Liver (tissue), 9 donors: Measurements from ENCODE around the gene CHADL. TPM values are rescaled to one million over a fixed set of nuclear protein-coding genes. Genes with fewer than 3 reads are reported as not detected.

ENCODE experiments used
- DNase-seq: peaks from one replicate; pipeline ENCODE4 v3.0.0-alpha.2; 2017; ENCODE audit warnings: low spot score
- H3K27ac ChIP-seq, 2 donors: one replicate each; pipeline ENCODE4 v1.7.0; 2013; ENCODE audit warnings: inconsistent platforms in 2 of 2, low read length in 2 of 2, control low read depth in 1 of 2, low read depth in 1 of 2, mild to moderate bottlenecking in 1 of 2
- H3K27me3 ChIP-seq, 4 donors: one replicate each; pipeline versions ENCODE4 v1.6.1 to v1.7.0; 2013; ENCODE audit warnings: low read length in 3 of 4, inconsistent platforms in 1 of 4, mild to moderate bottlenecking in 1 of 4, moderate library complexity in 1 of 4; ENCODE audit not compliant: control insufficient read depth in 4 of 4, insufficient read depth in 4 of 4
- H3K36me3 ChIP-seq, 4 donors: one replicate each; pipeline versions ENCODE4 v1.6.1 to v1.7.0; 2013; ENCODE audit warnings: low read length in 3 of 4, mild to moderate bottlenecking in 3 of 4, low read depth in 1 of 4, moderate library complexity in 1 of 4; ENCODE audit not compliant: control insufficient read depth in 4 of 4, insufficient read depth in 3 of 4
- H3K4me1 ChIP-seq, 4 donors: one replicate each; pipeline versions ENCODE4 v1.6.1 to v1.7.0; 2013; ENCODE audit warnings: low read length in 3 of 4, mild to moderate bottlenecking in 3 of 4, moderate library complexity in 1 of 4; ENCODE audit not compliant: control insufficient read depth in 4 of 4, insufficient read depth in 4 of 4
- H3K4me3 ChIP-seq, 3 donors: one replicate each; pipeline versions ENCODE4 v1.6.1 to v1.7.0; 2013; ENCODE audit warnings: low read length in 3 of 3, control low read depth in 1 of 3, low read depth in 1 of 3, mild to moderate bottlenecking in 1 of 3
- H3K9ac ChIP-seq, 2 donors: one replicate each; pipeline ENCODE4 v1.7.0; 2013; ENCODE audit warnings: low read length in 2 of 2, mild to moderate bottlenecking in 2 of 2, moderate library complexity in 2 of 2, control low read depth in 1 of 2, low read depth in 1 of 2
- H3K9me3 ChIP-seq, 4 donors: one replicate each; pipeline versions ENCODE4 v1.6.1 to v1.7.0; 2013; ENCODE audit warnings: low read length in 3 of 4; ENCODE audit not compliant: control insufficient read depth in 4 of 4
- CTCF ChIP-seq: fragments of 150-350 bp; IDR thresholded peaks from 2 replicates; pipeline ENCODE4 v1.5.1; 2017; ENCODE audit warnings: improper control_type of control experiment, low read depth, low read length; ENCODE audit not compliant: missing input control
- EGR1 ChIP-seq, 2 donors: IDR thresholded peaks; 2 replicates each; pipeline ENCODE4 v1.6.1; 2016 to 2018; ENCODE audit warnings: antibody characterized with exemption in 2 of 2, low read depth in 2 of 2
- FOXA1 ChIP-seq: IDR thresholded peaks from 2 replicates; pipeline ENCODE4 v1.6.1; 2016; ENCODE audit warnings: antibody characterized with exemption
- FOXA2 ChIP-seq: IDR thresholded peaks from 2 replicates; pipeline ENCODE4 v1.6.1; 2016; ENCODE audit warnings: antibody characterized with exemption
- GABPA ChIP-seq, 2 donors: IDR thresholded peaks in 1 of 2; conservative IDR thresholded peaks in 1 of 2; 2 replicates each; pipeline ENCODE4 v1.6.1; 2016; ENCODE audit warnings: antibody characterized with exemption in 2 of 2, mild to moderate bottlenecking in 1 of 2, moderate library complexity in 1 of 2
- HNF4G ChIP-seq: IDR thresholded peaks from 2 replicates; pipeline ENCODE4 v1.6.1; 2016; ENCODE audit warnings: antibody characterized with exemption
- JUND ChIP-seq, 2 donors: IDR thresholded peaks; 2 replicates each; pipeline ENCODE4 v1.6.1; 2016; ENCODE audit warnings: antibody characterized with exemption in 2 of 2
- NR2F2 ChIP-seq: IDR thresholded peaks from 2 replicates; pipeline ENCODE4 v1.6.1; 2016; ENCODE audit warnings: antibody characterized with exemption
- RAD21 ChIP-seq, 2 donors: IDR thresholded peaks; 2 replicates each; pipeline ENCODE4 v1.6.1; 2016; ENCODE audit warnings: antibody characterized with exemption in 2 of 2, mild to moderate bottlenecking in 2 of 2
- REST ChIP-seq: IDR thresholded peaks from 2 replicates; pipeline ENCODE4 v1.6.1; 2016; ENCODE audit warnings: antibody characterized with exemption, mild to moderate bottlenecking
- RXRA ChIP-seq, 2 donors: IDR thresholded peaks; 2 replicates each; pipeline ENCODE4 v1.6.1; 2017 to 2018; ENCODE audit warnings: antibody characterized with exemption in 2 of 2, mild to moderate bottlenecking in 1 of 2
- SP1 ChIP-seq: IDR thresholded peaks from 2 replicates; pipeline ENCODE4 v1.6.1; 2018; ENCODE audit warnings: antibody characterized with exemption, mild to moderate bottlenecking
- TAF1 ChIP-seq: conservative IDR thresholded peaks from 2 replicates; pipeline ENCODE4 v1.6.1; 2016; ENCODE audit warnings: antibody characterized with exemption, mild to moderate bottlenecking
- WGBS: extraction: QIAGEN DNeasy Blood & Tissue Kit; methylation state at CpG from one replicate; pipeline ENCODE4 v1.1.7; 2013; 5-methylcytosine and 5-hydroxymethylcytosine counted together
- polyA plus RNA-seq, 2 donors: library from polyadenylated mRNA; stranded (reverse) in 1 of 2; unstranded in 1 of 2; fragments of 200-250 nt in 1 of 2; fragments of >200 nt in 1 of 2; fragmentation: Nextera tagmentation in 1 of 2; extraction: Ambion mirVana in 1 of 2; gene quantifications; one replicate each; pipeline versions ENCODE4 v1.2.1 to v1.2.3, GENCODE V29; 2013 to 2015
- total RNA-seq, 2 donors: library from RNA; depleted of rRNA; stranded (reverse); fragments of >200 nt; gene quantifications; one replicate each; pipeline ENCODE4 v1.2.3, GENCODE V29; 2014
- TF ChIP-seq, protein P1 (sequence below): IDR thresholded peaks from 2 replicates; pipeline ENCODE4 v1.6.1; 2016; ENCODE audit warnings: antibody characterized with exemption
- TF ChIP-seq, protein P2 (sequence below): IDR thresholded peaks from 2 replicates; pipeline ENCODE4 v1.6.1; 2016; ENCODE audit warnings: antibody characterized with exemption
- TF ChIP-seq, protein P3 (sequence below): IDR thresholded peaks from 2 replicates; pipeline ENCODE4 v1.6.1; 2016; ENCODE audit warnings: antibody characterized with exemption
- donor health status: healthy.
- donor health status: healthy.
- donor health status: healthy.
- donor health status: healthy.
- donor health status: healthy.

The CHADL gene
- total and polyA plus RNA-seq, 4 donors: 0.51 to 1.0 (median 0.62) TPM

GRCh38 chr22:41267958-41268357 is 27.2 kb upstream of the CHADL start (continued):
- TF ChIP-seq TAF1: no peak
- TF ChIP-seq, protein P1, sequence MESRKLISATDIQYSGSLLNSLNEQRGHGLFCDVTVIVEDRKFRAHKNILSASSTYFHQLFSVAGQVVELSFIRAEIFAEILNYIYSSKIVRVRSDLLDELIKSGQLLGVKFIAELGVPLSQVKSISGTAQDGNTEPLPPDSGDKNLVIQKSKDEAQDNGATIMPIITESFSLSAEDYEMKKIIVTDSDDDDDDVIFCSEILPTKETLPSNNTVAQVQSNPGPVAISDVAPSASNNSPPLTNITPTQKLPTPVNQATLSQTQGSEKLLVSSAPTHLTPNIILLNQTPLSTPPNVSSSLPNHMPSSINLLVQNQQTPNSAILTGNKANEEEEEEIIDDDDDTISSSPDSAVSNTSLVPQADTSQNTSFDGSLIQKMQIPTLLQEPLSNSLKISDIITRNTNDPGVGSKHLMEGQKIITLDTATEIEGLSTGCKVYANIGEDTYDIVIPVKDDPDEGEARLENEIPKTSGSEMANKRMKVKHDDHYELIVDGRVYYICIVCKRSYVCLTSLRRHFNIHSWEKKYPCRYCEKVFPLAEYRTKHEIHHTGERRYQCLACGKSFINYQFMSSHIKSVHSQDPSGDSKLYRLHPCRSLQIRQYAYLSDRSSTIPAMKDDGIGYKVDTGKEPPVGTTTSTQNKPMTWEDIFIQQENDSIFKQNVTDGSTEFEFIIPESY: no peak

DNA sequence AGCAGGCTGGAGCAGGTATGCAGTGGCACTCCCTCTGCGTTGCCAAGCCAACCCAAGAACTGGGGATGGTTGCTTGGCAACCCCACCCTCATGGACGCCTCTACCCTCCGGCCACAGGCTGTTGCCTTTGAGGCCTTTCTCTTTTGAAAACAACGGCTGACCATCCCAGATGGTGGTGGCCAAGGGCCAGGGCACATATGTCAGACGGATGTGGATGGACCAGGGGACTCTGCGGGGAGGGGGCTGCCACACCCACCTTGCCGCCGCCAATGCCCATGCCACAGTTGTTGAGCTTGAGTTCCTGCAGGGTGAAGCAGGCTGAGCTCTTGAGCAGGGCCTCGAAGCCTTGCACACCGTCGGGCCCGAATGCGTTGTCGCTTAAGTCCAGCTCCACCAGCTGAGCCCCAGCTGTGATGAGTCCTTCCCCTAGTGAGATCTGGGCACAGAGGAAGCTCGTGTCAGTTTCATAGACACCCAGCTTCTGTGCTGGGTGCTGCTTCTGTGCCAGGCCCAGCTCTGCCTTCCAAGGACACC is 23.7 kb upstream of the CHADL start:
- no peak overlapping the region for H3K9ac ChIP-seq
- H3K4me3 ChIP-seq: no peak overlapping the region
- TF ChIP-seq, protein P2, sequence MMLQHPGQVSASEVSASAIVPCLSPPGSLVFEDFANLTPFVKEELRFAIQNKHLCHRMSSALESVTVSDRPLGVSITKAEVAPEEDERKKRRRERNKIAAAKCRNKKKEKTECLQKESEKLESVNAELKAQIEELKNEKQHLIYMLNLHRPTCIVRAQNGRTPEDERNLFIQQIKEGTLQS: no peak
- TF ChIP-seq SP1 (no peak), NR2F2 (no peak), GABPA (IDR thresholded peaks at IDR 0.05 in 1 of 2, conservative IDR thresholded peaks at IDR 0.05 in 1 of 2) (no peak), RAD21 (IDR thresholded peaks at IDR 0.05) (no peak), RXRA (IDR thresholded peaks at IDR 0.05) (no peak), HNF4G (no peak), CTCF (no peak)
- no peak for DNase-seq
- H3K4me1 ChIP-seq: no peaks in the 10 kb centered on the region
- no peaks in the 10 kb centered on the region for H3K27me3 ChIP-seq
- no peaks in the 10 kb centered on the region for H3K9me3 ChIP-seq
- H3K27ac ChIP-seq: no peak overlapping the region
- peaks cover 21 to 86% (median 41%) of the 10 kb centered on the region in 4 donors for H3K36me3 ChIP-seq
- 96% methylated on average over 15 of the region's 15 CpGs for WGBS

DNA sequence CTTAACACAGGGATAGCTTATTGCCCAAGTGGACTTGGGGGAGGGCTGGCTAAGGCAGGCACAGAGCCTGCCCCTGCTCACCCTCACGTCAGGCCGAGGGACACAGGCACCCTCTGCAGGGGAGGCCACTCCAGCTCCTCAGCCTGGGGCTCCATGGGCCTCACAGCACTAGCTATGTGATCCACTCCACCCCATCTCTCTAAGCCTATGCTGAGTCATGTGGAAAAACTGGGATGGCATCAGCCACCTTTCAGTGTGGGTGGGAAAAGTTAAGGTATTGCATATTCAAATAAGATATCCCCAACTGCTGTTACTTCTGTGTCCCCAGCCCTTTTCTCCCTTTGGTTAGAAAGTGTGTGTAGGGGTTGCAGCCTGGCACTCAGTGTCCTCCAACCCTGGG is 23.0 kb upstream of the CHADL start:
- 97% methylated on average over 2 of the region's 2 CpGs for WGBS
- no peaks in the 10 kb centered on the region for H3K9me3 ChIP-seq
- no peak overlapping the region for H3K4me3 ChIP-seq
- no peaks in the 10 kb centered on the region for H3K27me3 ChIP-seq
- DNase-seq: no peak
- H3K9ac ChIP-seq: no peak overlapping the region
- no peak overlapping the region for H3K27ac ChIP-seq
- TF ChIP-seq, protein P3, sequence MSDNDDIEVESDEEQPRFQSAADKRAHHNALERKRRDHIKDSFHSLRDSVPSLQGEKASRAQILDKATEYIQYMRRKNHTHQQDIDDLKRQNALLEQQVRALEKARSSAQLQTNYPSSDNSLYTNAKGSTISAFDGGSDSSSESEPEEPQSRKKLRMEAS: no peak
- TF ChIP-seq EGR1 (IDR thresholded peaks at IDR 0.05; ENCODE audit: low read depth in 2 of 2) (no peak), RAD21 (IDR thresholded peaks at IDR 0.05) (no peak), JUND (IDR thresholded peaks at IDR 0.05) (no peak), RXRA (IDR thresholded peaks at IDR 0.05) (no peak), HNF4G (no peak), CTCF (no peak), NR2F2 (no peak), FOXA1 (no peak), FOXA2 (no peak), REST (no peak)
- TF ChIP-seq, protein P1: no peak
- TF ChIP-seq, protein P2: no peak
- no peaks in the 10 kb centered on the region for H3K4me1 ChIP-seq
- H3K36me3 ChIP-seq: peaks cover 21 to 86% (median 40%) of the 10 kb centered on the region in 4 donors
